Keratinocyte (primary cell): Measurements from ENCODE around the gene CACNG5. TPM values are rescaled to one million over a fixed set of nuclear protein-coding genes. Genes with fewer than 3 reads are reported as not detected.

Source experiments
- DNase-seq: peaks from one replicate; pipeline ENCODE4 v3.0.0-alpha.2; 2011; ENCODE audit warnings: low read depth, missing footprints, low spot score
- FAIRE-seq: peaks from 2 replicates; lab custom pipeline; 2011; peaks lifted over from hg19 to GRCh38; lab: Jason Lieb, UNC
- H2AFZ ChIP-seq: 2 replicates; pipeline ENCODE4 v1.6.0; 2012; ENCODE audit warnings: low read length, control low read depth, inconsistent platforms; ENCODE audit not compliant: control insufficient read depth
- H3K27ac ChIP-seq: 2 replicates; pipeline ENCODE4 v1.5.1; 2011; ENCODE audit warnings: low read length; ENCODE audit not compliant: control insufficient read depth, insufficient read depth
- H3K27me3 ChIP-seq: 3 replicates; pipeline ENCODE4 v1.6.0; 2011; ENCODE audit warnings: low read length; ENCODE audit not compliant: control insufficient read depth, insufficient read depth; ENCODE audit errors: extremely low read depth
- H3K36me3 ChIP-seq, 2 experiments: 2 replicates in 1 of 2; 3 replicates in 1 of 2; pipeline ENCODE4 v1.5.1; 2011; ENCODE audit warnings: low read length in 2 of 2, mild to moderate bottlenecking in 1 of 2; ENCODE audit not compliant: control insufficient read depth in 2 of 2, insufficient read depth in 2 of 2; ENCODE audit errors: extremely low read depth in 1 of 2
- H3K4me1 ChIP-seq: 3 replicates; pipeline ENCODE4 v1.5.1; 2011; ENCODE audit warnings: low read length; ENCODE audit not compliant: control insufficient read depth, insufficient read depth; ENCODE audit errors: extremely low read depth
- H3K4me2 ChIP-seq: 3 replicates; pipeline ENCODE4 v1.6.0; 2011; ENCODE audit warnings: low read depth, low read length; ENCODE audit not compliant: control insufficient read depth, insufficient read depth; ENCODE audit errors: extremely low read depth
- H3K4me3 ChIP-seq, 3 experiments: fragments of 200-600 bp in 1 of 3; sonication (generic) in 1 of 3; 2 replicates in 2 of 3; 3 replicates in 1 of 3; pipeline ENCODE4 v1.5.1; 2011 to 2016; ENCODE audit warnings: low read length in 3 of 3, mild to moderate bottlenecking in 3 of 3, control low read depth in 2 of 3, inconsistent platforms in 1 of 3, low read depth in 1 of 3, mixed read lengths in 1 of 3, mixed run types in 1 of 3, moderate library complexity in 1 of 3; ENCODE audit not compliant: control insufficient read depth in 2 of 3, insufficient read depth in 2 of 3; ENCODE audit errors: extremely low read depth in 1 of 3
- H3K79me2 ChIP-seq: 2 replicates; pipeline ENCODE4 v1.6.0; 2012; ENCODE audit warnings: low read length; ENCODE audit not compliant: control insufficient read depth, insufficient read depth
- H3K9ac ChIP-seq: 3 replicates; pipeline ENCODE4 v1.6.0; 2011; ENCODE audit warnings: low read length; ENCODE audit not compliant: control insufficient read depth, insufficient read depth; ENCODE audit errors: extremely low read depth
- H3K9me1 ChIP-seq: 3 replicates; pipeline ENCODE4 v1.6.0; 2011; ENCODE audit warnings: low read length; ENCODE audit not compliant: control insufficient read depth, insufficient read depth; ENCODE audit errors: extremely low read depth
- H3K9me3 ChIP-seq: 2 replicates; pipeline ENCODE4 v1.5.1; 2012; ENCODE audit warnings: low read depth, low read length; ENCODE audit not compliant: control insufficient read depth
- H4K20me1 ChIP-seq: 3 replicates; pipeline ENCODE4 v1.6.0; 2011; ENCODE audit warnings: low read length; ENCODE audit not compliant: control insufficient read depth, insufficient read depth; ENCODE audit errors: extremely low read depth
- CTCF ChIP-seq, 3 experiments: IDR thresholded peaks in 1 of 3; conservative IDR thresholded peaks in 1 of 3; optimal IDR thresholded peaks in 1 of 3; 2 replicates in 2 of 3; 3 replicates in 1 of 3; pipeline versions ENCODE3 to v1.5.1; 2011; ENCODE audit warnings: low read length in 3 of 3, mild to moderate bottlenecking in 3 of 3, moderate library complexity in 2 of 3, control low read depth in 1 of 3, inconsistent platforms in 1 of 3; ENCODE audit not compliant: insufficient read depth in 2 of 3; ENCODE audit errors: extremely low read depth in 1 of 3
- EZH2 ChIP-seq: IDR thresholded peaks from one replicate; pipeline ENCODE4 v1.6.1; 2012; ENCODE audit warnings: inconsistent platforms, mild to moderate bottlenecking, low read length, moderate library complexity
- dilution Hi-C: fragments of 300-500 bp; cut with MboI; formaldehyde crosslinking; loops from one replicate; pipeline ENCODE4 v1.7.0; 2020; ENCODE audit warnings: low sequenced_read_pairs; ENCODE audit not compliant: extremely low pct_ligation_motif_present
- polyA plus RNA-seq, 5 experiments: library from polyadenylated mRNA; depleted of rRNA in 3 of 5; stranded (reverse) in 3 of 5; stranded (forward) in 1 of 5; unstranded in 1 of 5; fragments of >200 nt; gene quantifications; 1 replicate in 1 of 5; 2 replicates in 3 of 5; 3 replicates in 1 of 5; pipeline versions ENCODE4 v1.2.1 to v1.2.3, GENCODE V29; 2011 to 2012; ENCODE audit warnings: missing spikeins in 2 of 5, low read depth in 1 of 5, low replicate concordance in 1 of 5

Gene CACNG5
- polyA plus RNA-seq, 1 donor (not counting 4 experiments of a cell fraction or from before 2014, with no cell fraction given): not detected

GRCh38 chr17:66809408-66809807, 25.5 kb upstream of the CACNG5 start:
- Histone ChIP-seq H3K27ac (no peak overlapping the region), H3K9me3 (no peaks in the 10 kb centered on the region), H3K4me2 (no peak overlapping the region), H3K27me3 (no peaks in the 10 kb centered on the region), H3K79me2 (no peaks in the 10 kb centered on the region), H3K4me3 (no peak overlapping the region), H4K20me1 (no peaks in the 10 kb centered on the region), H3K9me1 (no peaks in the 10 kb centered on the region), H3K9ac (no peak overlapping the region), H3K36me3 (no peaks in the 10 kb centered on the region), H3K4me1 (no peaks in the 10 kb centered on the region), H2AFZ (no peak overlapping the region)
- DNase-seq (no peak), FAIRE-seq (no peak)
- TF ChIP-seq CTCF (optimal IDR thresholded peaks at IDR 0.05 in 1 of 3, IDR thresholded peaks at IDR 0.05 in 1 of 3, conservative IDR thresholded peaks at IDR 0.05 in 1 of 3; ENCODE audit: extremely low read depth in 1 of 3, insufficient read depth in 2 of 3, low read length in 3 of 3): no peak
- no peak for TF ChIP-seq EZH2
- dilution Hi-C loops: no loop called here

- DNase-seq: no peak
- Histone ChIP-seq H3K27ac (no peak overlapping the region), H3K9me1 (no peaks in the 10 kb centered on the region), H3K4me3 (no peak overlapping the region), H3K27me3 (no peaks in the 10 kb centered on the region), H3K9me3 (no peaks in the 10 kb centered on the region), H4K20me1 (no peaks in the 10 kb centered on the region), H3K4me2 (no peak overlapping the region), H3K4me1 (no peaks in the 10 kb centered on the region), H2AFZ (no peak overlapping the region), H3K79me2 (no peaks in the 10 kb centered on the region), H3K36me3 (no peaks in the 10 kb centered on the region), H3K9ac (no peak overlapping the region)
- FAIRE-seq: no peak
- dilution Hi-C loops: no loop called here
- TF ChIP-seq EZH2 (no peak), CTCF (optimal IDR thresholded peaks at IDR 0.05 in 1 of 3, IDR thresholded peaks at IDR 0.05 in 1 of 3, conservative IDR thresholded peaks at IDR 0.05 in 1 of 3; ENCODE audit: extremely low read depth in 1 of 3, insufficient read depth in 2 of 3, low read length in 3 of 3) (no peak)
Observed at GRCh38 chr17:66810951-66811682, 23.8 kb upstream of the CACNG5 start.
